Mammary epithelial cell (primary cell): ENCODE results near the gene KCNE4.

Experiments
- CTCF ChIP-seq, 2 donors: IDR thresholded peaks in 1 of 2; conservative IDR thresholded peaks in 1 of 2; 2 replicates each; pipeline ENCODE4 v1.5.1; 2011 to 2012; ENCODE audit warnings: inconsistent platforms in 2 of 2, low read length in 2 of 2, mild to moderate bottlenecking in 2 of 2, control low read depth in 1 of 2, low read depth in 1 of 2; ENCODE audit not compliant: insufficient read depth in 1 of 2; ENCODE audit errors: extremely low read depth in 1 of 2
- EZH2 ChIP-seq: IDR thresholded peaks from 2 replicates; pipeline ENCODE4 v1.6.1; 2012; ENCODE audit warnings: low read length, inconsistent platforms, borderline replicate concordance

GRCh38 chr2:223069465-223069864 lies 17.5 kb downstream of the KCNE4 start:
- TF ChIP-seq CTCF (conservative IDR thresholded peaks at IDR 0.05 in 1 of 2, IDR thresholded peaks at IDR 0.05 in 1 of 2; ENCODE audit: extremely low read depth in 1 of 2, insufficient read depth in 1 of 2, low read depth in 1 of 2, low read length in 2 of 2): no peak
- no peak for TF ChIP-seq EZH2
